Measurements from ENCODE around the gene CANT1. TPM values are rescaled to one million over a fixed set of nuclear protein-coding genes. Genes with fewer than 3 reads are reported as not detected.
"Not testable (repeated sequence)": the region's sequence is repeated elsewhere in the genome, so short reads cannot be mapped to it uniquely, and the experiment has no call there.

CANT1 gene
- total RNA-seq, 1 donor from 2014 or later = 55.8 TPM

DNA sequence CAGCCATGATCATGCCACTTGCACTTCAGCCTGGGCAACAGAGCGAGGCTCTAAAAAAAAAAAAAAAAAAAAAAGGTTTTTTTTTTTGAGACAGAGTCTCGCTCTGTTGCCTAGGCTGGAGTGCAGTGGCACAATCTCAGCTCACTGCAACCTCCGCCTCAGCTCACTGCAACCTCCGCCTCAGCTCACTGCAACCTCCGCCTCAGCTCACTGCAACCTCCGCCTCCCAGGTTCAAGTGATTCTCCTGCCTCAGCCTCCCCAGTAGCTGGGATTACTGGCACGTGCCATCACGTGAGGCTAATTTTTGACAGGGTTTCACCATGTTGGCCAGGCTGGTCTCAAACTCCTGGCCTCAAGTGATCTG is 46.6 kb downstream of the CANT1 start:
- DNase-seq (ENCODE audit: low spot score); intact Hi-C loops (cut with micrococcal nuclease); H3K4me3 Mint-ChIP-seq (ENCODE audit: low read depth); H3K9me3 Mint-ChIP-seq; H3K27ac Mint-ChIP-seq; H3K27me3 Mint-ChIP-seq (ENCODE audit: low read depth); H3K36me3 Mint-ChIP-seq (ENCODE audit: low read depth); H3K4me1 Mint-ChIP-seq (ENCODE audit: low read depth): not testable (repeated sequence)

DNA sequence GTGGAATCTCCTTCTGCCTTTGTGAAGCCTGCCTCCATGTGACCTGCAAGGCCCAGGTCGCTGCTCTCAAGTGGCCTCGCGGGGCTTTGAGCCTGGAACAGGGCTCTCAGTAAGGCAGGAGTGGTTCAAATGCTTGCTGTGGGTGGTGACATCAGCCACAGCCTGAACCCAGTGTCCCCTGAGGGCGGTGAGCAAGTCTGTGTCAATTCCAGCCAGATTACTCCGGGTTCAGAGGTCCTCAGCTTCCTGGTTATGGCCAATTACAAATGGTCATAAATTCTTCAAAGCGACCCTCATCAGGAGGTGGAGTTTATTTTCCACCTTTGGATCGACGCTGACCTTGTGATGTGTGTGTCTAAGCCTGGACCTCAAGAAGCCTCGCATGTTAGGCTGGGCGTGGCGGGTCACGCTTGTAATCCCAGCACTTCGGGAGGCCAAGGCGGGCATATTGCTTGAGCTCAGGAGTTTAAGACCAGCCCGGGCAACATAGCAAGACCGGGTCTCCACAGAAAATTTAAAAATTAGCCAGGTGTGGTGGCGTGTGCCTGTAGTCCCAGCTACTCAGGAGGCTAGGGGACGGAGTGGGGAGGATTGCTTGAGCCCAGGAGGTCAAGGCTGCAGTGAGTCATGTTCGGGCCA is 47.1 kb downstream of the CANT1 start:
- Mint-ChIP-seq H3K4me1 (ENCODE audit: low read depth) (no peaks in the 10 kb centered on the region), H3K36me3 (ENCODE audit: low read depth) (no peaks in the 10 kb centered on the region), H3K27ac (no peak overlapping the region), H3K27me3 (ENCODE audit: low read depth) (no peaks in the 10 kb centered on the region), H3K4me3 (ENCODE audit: low read depth) (no peak overlapping the region), H3K9me3 (no peaks in the 10 kb centered on the region)
- DNase-seq (ENCODE audit: low spot score) = no peak
- intact Hi-C loops (cut with micrococcal nuclease) = no loop called here

DNA sequence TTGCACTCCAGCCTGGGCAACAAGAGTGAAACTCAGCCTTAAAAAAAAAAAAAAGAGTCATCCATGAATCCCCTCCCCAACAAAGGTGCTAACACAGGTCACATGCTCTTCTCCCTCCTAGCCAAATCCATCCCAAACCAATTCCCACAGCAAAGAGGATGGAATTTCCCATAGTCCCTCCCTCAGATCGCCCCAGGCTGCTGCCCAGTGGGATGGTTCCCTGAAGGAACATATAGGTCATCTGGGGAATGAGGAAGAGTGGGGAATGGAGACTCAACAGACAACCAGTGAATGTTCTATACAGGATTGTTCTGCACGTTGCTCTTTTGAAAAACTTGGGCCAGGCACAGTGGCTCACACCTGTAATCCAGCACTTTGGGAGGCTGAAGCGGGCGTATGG is 48.0 kb downstream of the CANT1 start:
- no peaks in the 10 kb centered on the region for H3K9me3 Mint-ChIP-seq

DNA sequence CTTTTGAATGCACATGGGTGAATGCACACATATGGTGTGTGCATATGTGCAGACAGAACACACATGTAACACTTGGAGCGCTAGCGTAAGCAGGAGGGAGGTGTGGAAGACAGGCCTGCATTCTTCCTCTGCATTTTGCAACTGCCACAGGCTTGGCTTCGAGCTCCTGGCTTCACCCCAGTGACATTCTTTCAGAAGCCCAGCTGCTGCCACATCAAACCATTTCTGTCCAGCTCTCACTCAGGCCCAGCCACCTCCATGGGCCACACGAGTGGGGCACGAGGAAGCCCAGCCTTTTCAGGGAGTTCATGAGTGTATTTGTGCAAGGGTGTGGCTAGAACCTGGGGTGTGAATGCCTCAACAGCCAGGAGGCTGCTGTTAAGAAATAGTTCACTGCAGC is 48.6 kb downstream of the CANT1 start:
- DNase-seq (ENCODE audit: low spot score) = no peak
- H3K36me3 Mint-ChIP-seq (ENCODE audit: low read depth) = no peaks in the 10 kb centered on the region
- H3K27me3 Mint-ChIP-seq (ENCODE audit: low read depth) = no peaks in the 10 kb centered on the region
- intact Hi-C loops (cut with micrococcal nuclease) = no loop called here
- H3K27ac Mint-ChIP-seq = no peak overlapping the region
- no peaks in the 10 kb centered on the region for H3K9me3 Mint-ChIP-seq
- no peaks in the 10 kb centered on the region for H3K4me1 Mint-ChIP-seq (ENCODE audit: low read depth)
- H3K4me3 Mint-ChIP-seq (ENCODE audit: low read depth) = no peak overlapping the region

More for the DNA sequence above, 48.0 kb downstream of the CANT1 start:
- Mint-ChIP-seq H3K27ac (no peak overlapping the region), H3K4me3 (ENCODE audit: low read depth) (no peak overlapping the region), H3K4me1 (ENCODE audit: low read depth) (no peaks in the 10 kb centered on the region), H3K27me3 (ENCODE audit: low read depth) (no peaks in the 10 kb centered on the region), H3K36me3 (ENCODE audit: low read depth) (no peaks in the 10 kb centered on the region)
- DNase-seq (ENCODE audit: low spot score) = no peak
- intact Hi-C loops (cut with micrococcal nuclease) = no loop called here

DNA sequence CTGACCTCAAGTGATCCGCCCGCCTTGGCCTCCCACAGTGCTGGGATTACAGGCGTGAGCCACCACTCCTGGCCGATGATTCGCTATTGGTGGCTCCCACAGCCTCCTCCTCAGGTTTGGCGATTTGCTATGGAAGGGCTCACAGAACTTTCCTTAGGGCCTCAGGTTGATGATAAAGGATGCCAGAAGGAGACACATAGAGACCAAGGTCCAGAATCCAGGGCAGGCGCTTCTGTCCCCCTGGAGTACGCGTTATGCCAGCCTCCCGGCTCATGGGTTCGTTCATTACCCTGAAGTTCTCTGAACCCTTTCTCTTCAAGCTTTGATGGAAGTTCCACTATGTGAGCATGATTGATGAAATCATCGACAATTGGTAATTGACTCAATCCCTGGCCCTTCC is 49.8 kb downstream of the CANT1 start:
- Mint-ChIP-seq H3K4me3 (ENCODE audit: low read depth) (no peak overlapping the region), H3K36me3 (ENCODE audit: low read depth) (no peaks in the 10 kb centered on the region), H3K27ac (no peak overlapping the region), H3K4me1 (ENCODE audit: low read depth) (no peaks in the 10 kb centered on the region), H3K27me3 (ENCODE audit: low read depth) (no peaks in the 10 kb centered on the region), H3K9me3 (no peaks in the 10 kb centered on the region)
- no peak for DNase-seq (ENCODE audit: low spot score)
- intact Hi-C loops (cut with micrococcal nuclease) = no loop called here

DNA sequence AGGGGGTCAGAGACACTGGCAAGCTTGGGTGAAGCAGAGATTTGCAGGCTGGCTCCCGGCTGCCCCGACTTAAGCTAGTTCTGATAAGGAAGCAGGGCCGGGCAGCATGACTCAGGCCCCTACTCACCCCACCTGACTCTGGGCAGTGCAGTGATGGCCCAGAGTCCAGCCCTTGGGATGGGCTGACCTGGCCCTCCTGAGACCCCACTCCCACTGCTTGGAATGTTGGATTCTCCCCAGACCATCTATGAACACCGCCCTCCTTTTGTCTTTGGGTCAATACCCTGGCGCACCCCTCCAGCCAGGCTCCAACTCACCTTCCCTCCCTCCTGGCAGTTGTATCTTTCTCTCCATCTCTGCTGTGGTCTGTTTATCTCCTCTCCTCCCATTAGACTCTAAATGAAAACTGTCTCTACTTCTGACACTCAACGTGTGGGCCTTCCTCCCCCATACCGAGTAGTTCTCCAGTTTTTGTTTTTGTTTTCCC is 50.9 kb downstream of the CANT1 start:
- Mint-ChIP-seq H3K36me3 (ENCODE audit: low read depth) (no peaks in the 10 kb centered on the region), H3K4me1 (ENCODE audit: low read depth) (no peaks in the 10 kb centered on the region), H3K27me3 (ENCODE audit: low read depth) (no peaks in the 10 kb centered on the region), H3K27ac (no peak overlapping the region), H3K4me3 (ENCODE audit: low read depth) (no peak overlapping the region), H3K9me3 (no peaks in the 10 kb centered on the region)
- no peak for DNase-seq (ENCODE audit: low spot score)
- intact Hi-C loops (cut with micrococcal nuclease) = no loop called here

DNA sequence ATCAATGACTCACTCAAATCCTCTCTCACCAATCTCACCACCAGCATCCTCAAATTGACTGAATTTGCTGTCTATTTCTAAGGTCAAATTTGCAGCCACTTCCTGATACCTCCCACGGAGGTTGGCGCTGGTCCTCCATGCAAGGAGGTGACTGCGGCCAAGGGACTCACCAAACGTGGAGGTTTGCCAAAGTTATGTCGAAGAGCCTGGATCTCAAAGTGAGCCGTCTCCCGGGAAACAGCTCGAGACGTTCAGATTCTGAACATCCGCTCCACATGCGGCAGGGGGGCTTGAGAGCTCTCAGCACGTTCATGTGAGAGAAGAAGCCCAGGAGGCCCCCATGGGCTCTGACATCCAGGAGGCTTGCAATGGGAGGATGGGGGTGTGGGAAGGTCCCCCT is 52.4 kb downstream of the CANT1 start:
- no peaks in the 10 kb centered on the region for H3K27me3 Mint-ChIP-seq (ENCODE audit: low read depth)
- intact Hi-C loops (cut with micrococcal nuclease) = no loop called here
- H3K9me3 Mint-ChIP-seq = no peaks in the 10 kb centered on the region
- H3K27ac Mint-ChIP-seq = no peak overlapping the region
- no peak overlapping the region for H3K4me3 Mint-ChIP-seq (ENCODE audit: low read depth)
- no peak for DNase-seq (ENCODE audit: low spot score)
- no peaks in the 10 kb centered on the region for H3K36me3 Mint-ChIP-seq (ENCODE audit: low read depth)
- H3K4me1 Mint-ChIP-seq (ENCODE audit: low read depth) = no peaks in the 10 kb centered on the region

DNA sequence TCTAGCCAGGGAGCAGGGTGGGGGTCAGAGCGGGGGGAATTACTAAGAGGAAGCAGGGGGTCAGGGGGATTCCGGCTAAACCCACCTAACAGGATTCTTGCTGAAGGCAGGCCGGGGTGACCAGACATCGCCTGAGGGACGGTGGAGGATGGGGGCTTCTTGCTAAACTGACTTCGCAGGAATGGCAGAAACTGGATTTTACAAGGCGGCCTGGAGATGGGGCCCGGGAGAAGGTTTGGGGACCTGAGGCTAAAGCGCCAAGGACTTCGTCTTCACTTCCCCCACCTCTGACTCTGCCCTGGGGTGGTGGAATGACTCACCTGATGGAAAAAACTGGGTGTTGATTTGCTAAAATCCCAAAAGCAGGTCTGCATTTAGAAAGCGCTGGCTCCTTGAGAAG is 53.3 kb downstream of the CANT1 start:
- Mint-ChIP-seq H3K4me3 (ENCODE audit: low read depth) (no peak overlapping the region), H3K4me1 (ENCODE audit: low read depth) (no peaks in the 10 kb centered on the region), H3K27ac (no peak overlapping the region), H3K36me3 (ENCODE audit: low read depth) (no peaks in the 10 kb centered on the region), H3K9me3 (peaks cover 3% of the 10 kb centered on the region), H3K27me3 (ENCODE audit: low read depth) (no peaks in the 10 kb centered on the region)
- intact Hi-C loops (cut with micrococcal nuclease) = no loop called here
- no peak for DNase-seq (ENCODE audit: low spot score)

DNA sequence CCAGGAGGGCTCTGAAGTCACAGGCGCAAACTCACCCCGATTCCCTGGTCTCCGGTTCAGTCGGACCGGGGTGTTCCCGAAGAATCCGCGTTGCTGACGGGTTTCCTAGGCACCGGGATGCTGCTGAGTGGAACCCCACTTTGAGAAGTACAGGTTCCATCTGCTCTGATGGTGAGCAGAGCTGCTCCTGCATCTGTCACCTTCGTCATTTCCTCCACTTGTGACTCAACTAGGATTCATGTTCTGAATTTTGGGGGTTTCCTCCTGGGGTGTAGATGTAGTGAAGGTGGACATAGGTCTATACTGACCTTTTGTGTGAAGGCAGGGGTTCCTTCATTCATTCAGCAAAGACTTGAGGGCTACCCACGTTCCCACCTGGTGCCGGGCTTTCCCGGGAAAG is 54.9 kb downstream of the CANT1 start:
- no peaks in the 10 kb centered on the region for H3K4me1 Mint-ChIP-seq (ENCODE audit: low read depth)
- no peak for DNase-seq (ENCODE audit: low spot score)
- no peaks in the 10 kb centered on the region for H3K27me3 Mint-ChIP-seq (ENCODE audit: low read depth)
- intact Hi-C loops (cut with micrococcal nuclease) = no loop called here
- no peaks in the 10 kb centered on the region for H3K36me3 Mint-ChIP-seq (ENCODE audit: low read depth)
- no peak overlapping the region for H3K27ac Mint-ChIP-seq
- no peak overlapping the region for H3K4me3 Mint-ChIP-seq (ENCODE audit: low read depth)
- H3K9me3 Mint-ChIP-seq = peaks cover 17% of the 10 kb centered on the region

DNA sequence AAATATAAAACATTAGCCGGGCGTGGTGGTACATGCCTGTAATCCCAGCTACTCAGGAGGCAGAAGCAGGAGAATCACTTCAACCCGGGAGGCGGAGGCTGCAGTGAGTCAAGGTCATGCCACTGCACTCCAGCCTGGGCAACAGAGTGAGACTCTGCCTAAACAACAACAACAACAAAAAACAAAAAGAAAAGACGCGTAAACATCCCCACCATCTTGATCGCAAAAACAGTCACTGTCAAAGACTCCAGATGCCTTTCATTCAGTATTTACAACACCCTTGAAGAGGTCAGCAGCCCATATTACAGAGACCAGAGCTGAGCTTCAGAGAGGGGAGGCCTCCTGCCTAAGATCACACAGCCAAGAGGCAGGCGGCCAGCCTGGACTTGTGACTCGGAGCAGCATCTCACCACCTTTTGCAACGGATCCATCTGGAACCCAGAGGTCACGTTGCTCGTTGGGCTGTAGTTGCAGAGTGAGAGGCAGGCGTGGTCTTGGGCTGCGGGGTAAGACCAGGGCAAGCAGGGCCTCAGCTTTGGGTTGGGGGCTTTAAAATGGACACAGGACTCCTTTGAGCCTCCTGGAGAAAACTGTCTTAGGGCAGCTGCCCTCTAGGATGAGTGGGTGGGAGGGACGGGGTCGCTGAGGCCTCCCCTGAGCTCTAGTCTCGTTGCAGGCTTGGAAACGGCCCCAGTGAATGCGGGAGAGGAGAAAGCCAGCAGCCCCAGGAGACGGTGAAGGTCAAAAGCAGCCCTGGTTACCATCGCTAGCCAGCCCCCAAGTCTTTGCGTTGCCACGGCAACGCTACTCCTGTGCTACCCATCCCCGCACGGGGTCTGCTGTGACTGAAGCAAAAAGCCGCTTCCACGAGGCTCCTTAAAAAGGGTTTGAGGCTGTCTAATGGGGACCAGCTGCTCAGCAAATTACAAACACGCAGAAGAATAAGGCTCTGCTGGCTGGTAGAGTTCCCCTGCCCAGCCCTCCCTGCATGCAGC is 55.9 kb downstream of the CANT1 start:
- H3K4me1 Mint-ChIP-seq (ENCODE audit: low read depth) = no peaks in the 10 kb centered on the region
- intact Hi-C loops (cut with micrococcal nuclease) = no loop called here
- no peaks in the 10 kb centered on the region for H3K27me3 Mint-ChIP-seq (ENCODE audit: low read depth)
- H3K4me3 Mint-ChIP-seq (ENCODE audit: low read depth) = no peak overlapping the region
- no peak for DNase-seq (ENCODE audit: low spot score)
- peaks cover 17% of the 10 kb centered on the region for H3K9me3 Mint-ChIP-seq
- no peak overlapping the region for H3K27ac Mint-ChIP-seq
- H3K36me3 Mint-ChIP-seq (ENCODE audit: low read depth) = no peaks in the 10 kb centered on the region

DNA sequence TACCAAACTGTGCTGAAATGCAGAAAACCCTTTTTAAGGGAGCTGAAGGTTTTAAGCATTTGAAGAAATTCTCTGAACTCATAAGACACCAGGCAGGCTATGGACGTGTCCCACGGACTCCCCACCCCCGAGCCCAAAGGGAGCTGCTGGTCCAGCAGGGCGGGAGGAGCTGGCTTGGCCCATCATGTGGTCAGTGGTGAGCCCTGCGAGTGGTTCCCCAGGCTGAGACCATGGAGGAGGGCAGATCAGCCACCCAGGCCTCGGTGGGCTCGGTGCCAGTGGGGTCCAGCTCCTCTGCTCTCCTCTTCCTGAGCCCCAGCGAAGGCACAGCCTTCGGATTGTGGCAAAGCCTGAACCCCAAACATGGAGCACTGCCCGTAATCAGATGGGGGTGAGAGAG is 56.9 kb downstream of the CANT1 start:
- no peak for DNase-seq (ENCODE audit: low spot score)
- intact Hi-C loops (cut with micrococcal nuclease) = no loop called here
- Mint-ChIP-seq H3K9me3 (peaks cover 17% of the 10 kb centered on the region), H3K4me3 (ENCODE audit: low read depth) (no peak overlapping the region), H3K36me3 (ENCODE audit: low read depth) (no peaks in the 10 kb centered on the region), H3K27ac (no peak overlapping the region), H3K27me3 (ENCODE audit: low read depth) (no peaks in the 10 kb centered on the region), H3K4me1 (ENCODE audit: low read depth) (no peaks in the 10 kb centered on the region)

DNA sequence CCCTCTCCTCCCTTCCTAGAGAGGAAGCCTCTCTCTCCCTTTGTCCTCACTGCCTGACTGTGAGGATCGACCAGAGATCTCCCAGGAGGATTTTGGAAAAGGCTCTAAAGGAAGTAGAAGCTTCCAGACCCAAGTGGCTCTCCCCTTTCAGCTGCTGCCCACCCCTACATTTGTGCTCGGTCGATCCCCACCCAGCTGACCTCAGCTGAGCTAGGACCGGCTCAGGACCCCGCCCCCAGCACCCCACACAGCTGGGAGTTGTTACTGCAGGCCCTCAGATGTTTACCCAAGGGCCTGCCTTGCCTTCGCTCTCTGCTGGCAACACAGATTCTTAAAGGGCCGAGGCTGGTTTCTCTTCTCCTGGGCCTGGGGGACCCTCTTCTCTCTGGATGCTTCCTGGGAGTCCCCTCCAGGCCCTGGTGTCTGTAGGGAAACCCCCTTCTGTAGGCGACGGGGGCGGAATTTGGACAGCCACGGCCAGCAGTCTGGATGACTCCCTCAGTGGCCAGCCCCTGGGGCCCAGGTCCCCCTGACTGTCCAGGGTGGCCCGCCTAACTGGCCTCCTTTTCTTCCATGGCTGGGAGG is 57.5 kb downstream of the CANT1 start:
- Mint-ChIP-seq H3K27ac (no peak overlapping the region), H3K4me1 (ENCODE audit: low read depth) (no peaks in the 10 kb centered on the region), H3K36me3 (ENCODE audit: low read depth) (no peaks in the 10 kb centered on the region), H3K27me3 (ENCODE audit: low read depth) (no peaks in the 10 kb centered on the region), H3K4me3 (ENCODE audit: low read depth) (no peak overlapping the region), H3K9me3 (peaks cover 17% of the 10 kb centered on the region)
- intact Hi-C loops (cut with micrococcal nuclease) = no loop called here
- no peak for DNase-seq (ENCODE audit: low spot score)

DNA sequence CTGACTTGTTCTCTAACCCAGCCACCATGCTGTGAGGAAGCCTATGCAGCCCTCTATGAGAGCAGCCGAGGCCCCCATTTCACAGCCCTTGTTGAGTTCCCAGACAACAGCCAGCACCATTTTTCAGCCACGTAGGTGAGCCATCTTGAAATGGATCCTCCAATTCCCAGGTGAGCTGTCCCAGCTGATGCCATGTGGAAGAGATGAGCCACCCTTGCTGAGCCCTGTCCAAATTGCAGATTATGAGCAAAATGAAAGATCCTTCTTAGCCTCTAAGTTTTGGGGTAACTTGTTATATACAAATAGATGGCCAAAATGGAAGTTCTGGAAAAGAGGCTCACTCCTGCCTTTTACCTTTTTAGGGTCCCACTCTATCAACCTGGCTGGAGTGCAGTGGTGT is 58.7 kb downstream of the CANT1 start:
- H3K9me3 Mint-ChIP-seq = peaks cover 17% of the 10 kb centered on the region
- intact Hi-C loops (cut with micrococcal nuclease) = no loop called here
- no peaks in the 10 kb centered on the region for H3K36me3 Mint-ChIP-seq (ENCODE audit: low read depth)
- no peak for DNase-seq (ENCODE audit: low spot score)
- H3K27ac Mint-ChIP-seq = no peak overlapping the region
- H3K27me3 Mint-ChIP-seq (ENCODE audit: low read depth) = no peaks in the 10 kb centered on the region
- no peak overlapping the region for H3K4me3 Mint-ChIP-seq (ENCODE audit: low read depth)
- H3K4me1 Mint-ChIP-seq (ENCODE audit: low read depth) = no peaks in the 10 kb centered on the region
